NCI-H226 (cell line): Measurements from ENCODE around the gene HIRA.

Experiments
- DNase-seq: peaks from one replicate; pipeline ENCODE4 v3.0.0-alpha.2; 2015

The HIRA gene

DNA sequence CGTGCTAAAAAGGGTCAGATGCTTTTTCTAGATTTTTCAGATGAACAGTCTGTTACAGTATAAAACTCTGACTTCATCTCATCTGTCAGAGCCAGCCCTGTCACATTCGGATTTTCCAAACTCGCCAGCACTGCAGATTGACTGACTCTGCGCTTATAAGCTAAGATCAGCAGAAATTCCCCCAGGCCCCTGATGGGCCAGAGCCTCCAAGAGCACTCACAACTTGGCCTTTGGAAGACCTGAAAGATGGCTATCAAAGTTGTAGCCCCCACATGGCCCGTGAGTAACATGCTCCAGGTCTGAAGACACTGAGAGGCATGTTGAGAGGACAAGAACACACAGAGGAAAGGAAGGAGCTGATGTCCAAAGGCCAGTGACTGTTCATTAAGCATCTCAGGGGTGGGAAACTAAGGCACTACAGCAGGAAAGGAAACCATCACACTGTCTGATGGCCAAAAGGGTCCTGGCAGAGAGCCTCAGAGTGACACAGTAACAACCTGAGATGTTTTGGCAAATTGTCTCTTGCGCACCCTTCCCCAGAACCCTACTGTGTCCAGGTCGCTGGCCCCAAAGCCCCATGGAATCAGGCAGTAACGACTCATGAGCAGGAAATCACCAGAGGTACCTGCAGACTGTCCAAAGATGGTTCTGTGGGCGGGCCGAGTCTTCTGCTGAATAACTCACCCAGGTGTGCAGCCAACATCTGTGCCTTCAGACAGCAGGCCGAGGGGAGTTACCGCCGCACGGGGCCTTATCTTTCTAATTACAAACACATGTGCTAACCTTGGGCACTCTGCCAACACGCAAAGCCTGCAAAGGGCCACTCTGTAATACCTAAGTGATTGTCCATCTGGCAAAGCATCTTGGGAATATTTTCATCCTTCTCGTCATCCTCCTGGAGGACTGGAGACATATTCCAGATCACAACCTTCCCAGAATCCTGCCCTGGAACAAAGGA, 23.6 kb downstream of the HIRA start:
- DNase-seq: no peak

DNA sequence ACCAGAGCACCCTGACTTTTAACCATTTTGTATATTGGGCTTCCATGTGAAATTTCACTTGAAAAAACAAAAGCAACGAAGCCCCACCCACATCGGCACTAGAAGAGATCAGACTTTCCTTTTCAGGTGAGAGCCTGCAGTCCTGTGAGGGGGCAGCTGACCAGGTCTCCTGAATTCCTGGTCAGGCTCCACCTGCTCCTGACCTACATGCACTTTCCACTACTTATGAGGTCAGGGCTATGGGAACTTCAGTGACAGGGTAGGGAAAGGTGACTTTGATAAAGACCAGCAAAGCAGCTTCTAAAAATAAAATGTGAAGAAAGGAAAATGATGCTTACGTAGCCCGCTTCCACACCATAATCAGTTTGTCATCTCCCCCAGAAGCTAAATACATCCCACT, 24.7 kb downstream of the HIRA start:
- DNase-seq: no peak

DNA sequence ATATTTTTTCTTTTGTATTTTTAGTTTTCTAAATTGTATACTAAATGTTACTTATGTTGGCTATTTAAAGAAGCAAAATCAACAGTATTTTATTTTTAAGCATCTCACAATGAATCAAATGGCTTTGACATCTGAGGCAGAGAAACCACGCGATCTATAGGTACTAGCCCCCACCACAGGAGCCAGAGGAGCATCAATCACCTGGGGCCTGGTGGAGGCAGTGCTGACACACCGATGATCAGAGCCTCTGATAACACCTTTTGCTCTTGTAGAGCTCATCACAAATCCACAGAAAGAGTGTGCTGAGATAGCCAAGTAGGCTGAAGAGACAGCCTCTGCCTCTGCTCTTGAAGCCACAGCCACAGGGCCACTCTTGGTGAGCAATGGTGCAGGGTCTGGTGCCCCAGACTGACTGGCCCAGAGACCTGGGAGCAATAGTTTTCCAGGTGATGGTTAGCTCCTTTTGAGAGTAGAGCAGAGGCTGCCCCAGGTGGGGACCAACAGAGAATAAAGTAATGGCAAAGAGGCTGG, 25.2 kb downstream of the HIRA start:
- DNase-seq: no peak

DNA sequence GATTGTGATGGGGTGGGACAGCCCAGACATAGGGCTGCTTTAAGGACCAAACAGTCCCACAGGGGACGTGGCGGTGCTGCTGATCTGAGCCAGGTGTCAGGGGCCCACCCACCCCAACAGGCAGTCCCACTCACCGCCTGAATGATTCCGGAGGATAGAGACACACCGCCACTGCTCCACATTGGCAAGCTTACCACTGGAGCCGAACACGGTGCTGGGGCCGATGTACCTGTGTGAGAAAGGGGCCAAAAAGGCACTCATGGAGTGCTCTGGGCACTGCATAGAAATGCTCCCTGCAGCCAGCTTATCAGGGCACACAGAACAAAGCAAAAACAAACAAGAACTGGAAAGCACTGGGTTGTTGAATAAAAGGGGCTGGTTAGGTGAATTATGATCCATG, 25.9 kb downstream of the HIRA start:
- no peak for DNase-seq

DNA sequence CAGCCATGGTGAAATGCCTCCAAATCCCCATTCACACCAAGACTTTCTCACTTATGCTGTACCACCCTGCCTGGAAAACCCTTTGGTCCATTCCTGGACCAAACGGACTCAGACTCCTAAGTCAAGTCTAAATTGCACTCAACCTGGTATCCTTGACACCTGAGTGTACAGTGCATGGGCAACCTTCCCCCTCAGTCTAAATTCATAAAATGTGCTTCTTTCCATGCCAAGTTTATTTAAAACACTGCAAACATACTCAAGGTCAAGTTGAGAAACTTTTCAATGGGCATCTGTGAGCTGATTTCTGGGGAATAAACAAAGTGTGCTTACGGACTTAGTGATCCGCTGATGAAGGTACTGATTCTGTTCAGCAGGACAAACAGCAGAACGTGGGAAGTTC, 26.4 kb downstream of the HIRA start:
- no peak for DNase-seq

DNA sequence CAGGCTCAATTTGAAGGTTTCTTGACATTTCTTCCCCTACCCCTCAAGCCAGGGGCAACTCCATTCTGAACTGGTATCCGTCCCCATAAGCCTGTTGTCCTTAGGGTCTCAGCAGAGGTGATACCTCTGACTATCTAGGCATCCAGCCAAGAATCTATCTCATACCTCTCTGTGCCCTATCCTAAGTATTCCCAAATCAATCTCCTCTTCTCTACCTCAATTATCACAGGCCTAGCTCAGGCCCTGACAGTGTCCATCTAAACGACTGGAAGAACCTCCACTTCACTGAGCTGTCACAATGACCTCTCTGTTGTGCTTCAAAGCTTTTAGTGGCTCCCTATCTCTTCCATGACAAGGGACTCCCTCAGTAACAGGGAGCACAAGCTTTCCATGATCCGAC, 26.9 kb downstream of the HIRA start:
- DNase-seq: no peak

DNA sequence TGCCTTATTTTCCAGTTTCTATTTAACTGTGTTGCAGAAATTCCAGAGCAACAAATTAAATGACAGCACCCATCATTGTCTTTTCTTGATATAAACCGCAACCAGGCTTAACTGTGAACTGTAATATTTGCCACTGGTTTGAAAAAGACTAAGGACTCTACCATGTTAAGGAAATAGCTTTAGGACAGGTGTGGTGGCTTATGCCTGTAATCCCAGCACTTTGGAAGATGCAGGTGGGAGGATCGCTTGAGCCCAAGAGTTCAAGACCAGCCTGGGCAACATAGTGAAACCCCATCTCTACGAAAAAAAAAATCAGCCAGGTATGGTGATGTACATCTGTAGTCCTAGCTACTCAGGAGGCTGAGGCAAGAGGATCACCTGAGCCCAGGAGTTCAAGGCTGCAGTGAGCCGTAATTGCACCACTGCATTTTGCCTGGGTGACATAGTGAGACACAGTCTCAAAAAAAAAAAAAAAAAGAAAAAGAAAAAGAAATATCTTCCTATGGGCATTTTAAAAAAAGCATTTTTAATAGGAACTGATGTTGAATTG, 28.8 kb downstream of the HIRA start:
- no peak for DNase-seq

DNA sequence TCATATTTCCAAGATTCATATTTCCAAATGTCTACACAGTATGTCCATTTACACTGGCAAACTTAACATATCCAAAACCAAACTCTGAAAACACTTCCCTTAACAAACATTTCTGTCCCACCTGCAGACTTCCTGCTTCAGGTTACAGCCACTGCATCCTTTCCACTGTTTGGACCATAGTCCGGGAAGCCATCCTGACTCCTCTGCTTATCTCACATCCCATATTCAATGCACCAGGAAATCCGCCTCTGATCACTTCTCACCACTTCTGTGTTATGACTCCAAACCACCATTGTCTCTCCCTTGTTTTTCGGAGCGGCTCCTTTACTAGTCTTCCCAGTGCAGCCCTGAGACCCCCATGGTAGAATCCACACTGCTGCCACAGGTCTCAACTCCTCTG, 30.1 kb downstream of the HIRA start:
- no peak for DNase-seq

DNA sequence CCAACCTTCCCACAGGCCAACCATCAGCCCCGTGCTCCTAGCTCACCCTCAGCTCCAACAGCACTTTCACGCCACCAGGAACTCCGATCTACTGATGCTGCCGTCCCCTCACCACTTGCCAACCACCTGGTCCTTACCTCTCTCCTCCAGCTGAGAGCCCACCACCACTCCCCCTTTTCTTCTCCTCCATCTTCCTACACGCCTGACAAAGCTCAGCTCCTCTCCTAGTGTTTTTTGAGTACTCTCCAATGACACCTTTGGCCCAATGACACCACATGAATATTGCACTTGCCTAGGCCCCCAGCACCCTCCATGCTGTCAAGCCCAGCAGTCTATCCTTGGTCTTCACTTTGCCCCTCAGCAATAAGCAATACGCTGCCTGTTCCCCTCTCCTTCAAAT, 30.7 kb downstream of the HIRA start:
- no peak for DNase-seq

DNA sequence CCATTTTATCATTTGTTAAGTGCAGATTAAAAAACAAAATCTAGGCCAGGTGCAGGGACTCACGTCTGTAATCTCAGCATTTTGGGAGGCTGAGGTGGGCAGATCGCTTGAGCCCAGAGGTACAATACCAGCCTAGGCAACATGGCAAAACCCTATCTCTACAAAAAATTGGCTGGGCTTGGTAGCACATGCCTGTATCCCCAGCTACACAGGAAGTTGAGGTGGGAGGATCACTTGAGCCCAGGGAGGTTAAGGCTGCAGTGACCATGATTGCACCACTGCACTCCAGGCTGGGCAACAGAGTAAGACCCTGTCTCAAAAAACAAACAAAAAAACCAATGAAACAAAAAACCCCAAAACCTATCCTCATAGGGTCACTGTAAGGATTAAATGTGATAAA, 32.9 kb downstream of the HIRA start:
- DNase-seq: no peak

DNA sequence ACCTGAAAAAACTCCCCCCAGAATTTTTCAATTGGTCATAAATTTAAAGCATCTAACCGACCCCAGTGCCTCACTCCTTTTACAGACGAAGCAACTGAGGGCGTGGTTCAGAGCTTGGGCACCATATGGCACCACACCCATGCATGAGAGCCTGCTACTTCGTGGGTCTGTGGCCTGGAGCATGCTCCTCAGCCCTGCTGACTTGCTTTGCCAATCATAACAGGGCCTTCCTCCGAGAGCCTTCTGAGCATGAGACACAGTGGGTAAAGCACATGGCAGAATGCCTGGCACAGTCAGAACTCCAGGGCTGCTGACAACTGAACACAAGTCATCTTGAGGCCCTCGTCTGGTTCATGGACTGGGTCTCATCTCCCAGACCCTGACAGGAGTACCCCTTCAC, 33.3 kb downstream of the HIRA start:
- DNase-seq: no peak

DNA sequence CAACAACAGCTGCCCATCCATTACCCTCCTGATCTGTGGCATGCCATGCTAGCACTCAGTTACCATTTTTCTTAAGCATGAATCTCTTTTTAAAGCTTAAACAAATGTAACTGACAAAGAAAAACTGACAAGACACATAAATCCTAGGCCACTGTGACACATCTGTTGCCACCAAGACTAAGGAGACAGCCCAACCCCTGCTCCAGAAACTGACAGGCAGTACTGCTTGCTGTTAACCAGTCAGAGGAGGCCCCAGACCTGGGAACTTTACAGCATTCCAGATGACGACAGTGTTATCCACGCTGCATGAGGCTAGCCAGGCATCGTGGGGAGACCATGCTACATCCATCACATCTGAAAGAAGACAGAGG, 33.8 kb downstream of the HIRA start:
- no peak for DNase-seq

DNA sequence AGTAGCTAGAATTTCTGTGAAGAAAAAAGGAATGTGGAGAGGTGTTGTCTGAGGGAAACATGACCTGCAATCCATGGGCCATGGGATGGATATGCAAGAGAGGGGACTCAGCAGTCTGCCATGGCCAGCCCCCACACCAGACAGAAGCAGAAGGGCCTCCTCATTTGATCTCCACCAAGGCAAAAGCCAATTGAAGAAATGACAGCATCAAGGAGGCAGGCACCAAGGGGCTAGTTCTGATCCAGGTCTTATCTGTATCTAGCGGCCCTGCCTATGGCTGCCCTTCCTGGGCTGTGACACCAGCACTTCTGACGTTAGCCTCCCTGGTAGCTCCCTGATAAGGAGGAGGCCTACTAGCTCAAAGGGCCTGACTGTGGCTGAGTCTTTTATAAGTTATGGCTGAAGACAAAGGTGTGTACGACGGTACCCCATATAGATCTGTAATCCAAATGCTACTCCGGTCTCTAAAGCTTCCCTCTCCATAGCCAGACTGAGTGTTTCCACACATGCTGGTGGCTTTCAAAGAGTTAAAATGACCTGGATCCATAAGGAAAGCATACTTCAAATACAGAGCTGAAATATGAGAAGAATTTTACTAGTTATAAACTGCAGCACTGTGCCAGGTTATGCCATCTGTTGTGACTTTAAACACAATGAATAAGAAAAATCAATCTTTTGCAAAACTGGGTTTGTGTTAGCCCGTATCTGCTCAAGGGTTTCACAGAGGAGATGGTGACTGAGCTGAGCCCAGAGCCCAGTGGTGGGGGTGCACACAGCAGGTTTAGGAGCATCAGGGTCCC, 34.4 kb downstream of the HIRA start:
- DNase-seq: no peak

DNA sequence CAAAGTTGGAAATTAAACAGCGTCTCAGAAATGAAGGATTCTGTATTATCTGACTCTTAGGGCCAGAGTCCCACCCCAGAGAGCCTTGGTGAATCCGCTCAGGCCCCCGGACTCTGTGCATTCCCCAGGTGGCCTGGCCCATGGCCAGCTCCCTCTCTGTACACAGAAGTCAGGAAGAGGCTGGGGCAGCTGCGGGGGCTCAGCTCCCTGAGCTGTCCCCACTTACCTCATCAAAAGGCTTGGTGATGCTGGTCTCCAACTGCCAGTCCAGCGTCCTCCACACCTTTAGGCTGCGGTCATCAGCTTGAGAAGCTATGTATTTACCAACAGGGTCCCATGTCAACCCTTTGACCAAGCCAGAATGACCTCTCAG, 35.0 kb downstream of the HIRA start:
- DNase-seq: no peak

DNA sequence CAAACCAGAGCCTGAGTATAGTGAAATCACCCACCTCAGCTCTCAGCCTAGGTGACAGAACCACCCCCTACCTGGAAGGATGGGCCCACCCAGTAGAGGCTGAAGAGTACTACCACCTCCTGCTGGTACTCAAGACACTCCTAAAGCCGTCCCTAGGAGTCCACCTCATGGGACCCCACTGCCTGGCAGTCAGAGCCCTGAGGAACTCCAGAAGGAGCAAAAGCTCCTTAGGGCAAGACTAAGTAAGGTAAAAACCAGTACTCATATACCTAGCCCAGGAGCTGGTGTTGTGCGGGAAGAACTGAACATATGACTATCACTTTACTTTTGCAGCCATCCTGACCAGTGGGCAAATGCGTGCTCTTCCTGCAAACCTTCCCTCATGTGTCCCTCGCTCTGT, 36.3 kb downstream of the HIRA start:
- DNase-seq: no peak

DNA sequence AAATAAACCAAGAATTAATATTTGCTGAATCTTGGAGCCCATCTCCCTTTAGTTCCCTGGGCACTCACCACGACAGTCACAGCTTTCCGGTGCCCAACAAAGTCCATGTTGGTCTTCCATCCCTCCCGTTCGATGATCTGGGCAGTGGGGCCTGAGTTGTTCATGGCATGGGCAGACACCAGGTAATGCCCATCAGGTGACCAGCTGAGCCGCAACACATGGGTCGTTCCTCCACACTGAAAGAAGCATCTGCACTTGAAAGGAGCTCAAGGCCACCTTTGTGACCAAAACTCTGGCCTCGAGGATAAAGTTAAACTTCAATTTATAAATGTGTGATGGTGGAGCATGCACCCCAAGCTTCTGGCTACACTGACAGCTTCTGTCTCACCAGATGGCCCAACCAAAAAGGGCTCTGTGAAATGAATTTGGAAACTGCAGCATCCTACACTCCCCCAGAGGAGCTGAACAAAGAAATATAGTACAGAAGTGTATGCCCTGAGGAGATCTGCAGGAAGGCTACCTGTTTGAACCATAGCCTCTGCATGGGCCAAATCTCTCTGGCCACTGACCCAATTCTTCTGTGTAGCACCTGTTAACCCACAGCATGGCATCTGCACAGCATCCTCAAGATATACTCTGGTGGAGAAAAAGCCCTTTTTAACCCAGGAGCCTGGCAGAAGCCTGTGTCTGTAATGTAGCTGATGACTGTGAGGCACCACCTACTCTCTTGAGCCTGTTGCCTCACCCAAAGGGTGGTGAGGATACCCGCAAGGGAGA, 37.1 kb downstream of the HIRA start:
- no peak for DNase-seq

DNA sequence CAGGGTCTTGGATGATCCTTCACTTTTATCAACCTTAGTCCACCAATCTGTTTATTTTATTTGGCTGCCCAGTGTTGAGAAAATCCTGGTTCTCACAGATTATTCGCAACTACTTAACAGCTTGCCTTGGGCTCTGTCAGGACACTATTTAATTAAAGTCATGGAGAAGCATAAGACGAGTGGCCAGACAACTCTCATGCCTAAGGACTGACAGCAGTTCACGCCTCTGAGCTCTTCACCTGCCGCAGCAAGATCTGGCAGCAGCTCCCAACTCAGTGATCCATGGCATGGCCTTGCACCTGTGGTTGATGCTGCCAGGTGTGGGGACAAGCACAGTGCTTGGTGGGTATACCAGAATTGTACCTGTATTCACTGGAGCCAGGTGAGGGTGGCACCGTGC, 37.8 kb downstream of the HIRA start:
- DNase-seq: no peak

DNA sequence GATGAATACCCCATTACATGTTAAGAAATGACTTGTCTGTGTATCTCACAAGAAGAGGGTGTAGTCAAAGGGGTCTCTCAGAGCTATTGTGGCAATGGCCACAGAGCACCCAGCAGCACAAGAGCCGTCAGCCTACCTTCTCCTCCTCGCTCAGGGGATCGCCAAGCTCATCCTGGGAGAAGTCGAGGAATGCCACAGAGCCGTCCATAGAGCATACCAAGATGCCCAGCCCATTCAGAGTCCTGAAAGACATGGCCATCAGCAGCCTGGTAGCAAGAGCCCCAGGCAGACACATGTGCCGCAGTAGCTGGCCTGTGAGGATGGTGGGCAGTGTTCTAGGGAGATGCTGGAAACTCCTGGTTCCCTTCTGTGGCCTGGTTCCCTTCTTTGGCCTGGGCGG, 44.0 kb downstream of the HIRA start:
- no peak for DNase-seq

DNA sequence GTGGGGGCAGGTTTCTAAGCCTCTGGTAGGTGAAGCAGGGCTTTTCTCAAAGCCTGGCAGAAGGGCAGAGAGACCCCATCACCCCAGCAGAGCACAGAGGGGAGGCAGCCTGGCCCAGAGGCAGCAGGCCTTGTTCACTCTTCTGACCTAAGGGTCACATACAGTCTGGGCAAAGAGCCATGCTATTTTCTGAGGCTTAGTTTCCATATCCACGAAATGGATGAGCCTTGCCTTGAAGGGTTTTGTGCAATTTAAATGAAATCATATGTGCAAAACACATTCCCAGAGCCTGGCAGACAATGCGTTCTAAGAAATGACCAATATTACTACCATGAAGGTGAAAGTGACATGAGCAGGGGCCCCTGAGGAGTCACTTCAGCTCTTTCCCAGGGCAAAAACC, 44.5 kb downstream of the HIRA start:
- DNase-seq: no peak

DNA sequence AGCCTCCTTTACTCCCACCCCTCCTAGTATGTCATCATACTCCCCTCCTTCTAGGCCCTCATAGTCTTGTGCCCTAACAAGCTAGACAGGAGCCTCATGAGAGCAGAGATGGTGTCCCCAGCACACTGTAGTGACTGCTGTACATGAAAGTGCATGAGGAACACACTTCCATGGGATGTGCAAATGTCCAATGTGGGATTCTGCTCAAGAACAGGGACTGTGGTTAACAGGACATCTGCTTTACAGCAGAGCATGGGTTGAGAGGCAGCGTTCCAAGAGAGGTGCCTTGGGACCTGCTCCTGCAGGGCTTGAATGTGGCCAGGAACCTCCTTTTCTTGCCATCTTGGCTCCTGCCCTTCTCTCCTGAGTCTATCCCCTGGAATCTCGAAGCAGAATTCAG, 45.3 kb downstream of the HIRA start:
- DNase-seq: no peak

DNA sequence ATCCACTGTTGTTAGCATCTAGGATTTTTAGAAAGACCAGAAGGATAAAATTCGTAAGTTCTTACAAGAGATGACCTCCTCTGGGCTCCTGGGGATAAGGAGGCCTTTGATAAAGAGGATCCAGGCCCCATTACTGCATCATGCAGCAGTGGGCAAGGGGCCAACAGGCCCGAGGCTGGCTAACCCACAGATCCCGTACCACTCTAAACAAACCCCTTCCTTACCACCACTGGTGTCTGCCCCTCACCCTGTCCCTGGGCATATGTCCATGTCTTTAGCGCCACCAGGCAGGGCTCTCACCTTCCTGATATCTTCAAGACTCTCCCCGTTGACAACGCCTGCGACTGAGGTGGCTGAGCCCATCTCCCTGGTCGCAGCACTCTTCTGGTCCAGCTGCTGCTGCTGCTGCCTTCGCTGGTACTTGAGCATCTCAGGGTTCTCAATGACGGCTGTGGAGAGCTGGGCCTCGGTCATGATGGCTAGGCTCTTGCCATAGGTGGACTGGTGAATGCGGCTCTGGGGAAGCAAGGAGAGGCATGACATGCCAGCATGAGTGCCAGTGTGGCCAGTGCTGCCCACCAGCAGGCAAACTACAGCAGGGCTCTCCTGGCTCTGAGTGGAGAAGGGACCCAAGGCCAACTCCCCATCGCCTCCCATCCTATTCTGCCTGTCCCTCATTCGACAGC, 46.2 kb downstream of the HIRA start:
- no peak for DNase-seq

DNA sequence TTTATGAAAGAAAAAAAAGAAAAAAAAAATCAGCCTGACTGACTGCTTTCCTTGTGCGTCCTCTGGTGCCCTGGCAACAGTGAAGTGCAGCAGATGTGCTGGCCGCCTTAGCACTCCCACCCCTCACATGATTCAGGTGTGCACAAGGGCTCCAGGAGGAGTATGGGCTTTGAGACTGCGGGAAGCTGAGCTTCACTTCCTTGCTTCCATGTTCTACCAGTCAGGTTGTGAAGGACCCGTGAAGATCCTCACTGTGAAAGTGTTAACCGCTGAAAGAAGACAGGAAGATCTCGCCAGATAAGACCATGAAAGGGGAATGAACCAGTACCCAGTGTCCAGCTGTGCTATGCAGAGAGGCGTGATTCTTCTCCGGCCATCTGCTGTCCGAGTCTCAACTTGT, 48.2 kb downstream of the HIRA start:
- DNase-seq: no peak
